Stimulated activated CD4-positive, alpha-beta T cell treated with anti-CD3 and anti-CD28 coated beads, Interleukin-1b, Interleukin-23, amount 100 ng/mL, for 1 hour (primary cell): ENCODE results near the gene CD14.
"Not testable (repeated sequence)": the region's sequence is repeated elsewhere in the genome, so short reads cannot be mapped to it uniquely, and the experiment has no call there.

Experiments used
- DNase-seq, 2 donors: peaks; one replicate each; pipeline ENCODE4 v3.0.0-alpha.2; 2020; ENCODE audit warnings: low read depth in 2 of 2

The CD14 gene

GRCh38 chr5:140635291-140636257 lies 2.6 kb upstream of the CD14 start:
- DNase-seq, result no peak

GRCh38 chr5:140634103-140634502 lies 1.1 kb upstream of the CD14 start:
- DNase-seq, result no peak

- no peak for DNase-seq
These were observed 526 bp upstream of the CD14 start for GRCh38 chr5:140633501-140633900.

GRCh38 chr5:140632366-140633020 lies 482 bp downstream of the CD14 start:
- peak in 1 of 2 donors; percentile 13 for DNase-seq

- no peak for DNase-seq
These were observed 1.1 kb downstream of the CD14 start for GRCh38 chr5:140631831-140632365.

- no peak for DNase-seq
These were observed 1.9 kb downstream of the CD14 start for GRCh38 chr5:140631036-140631417.

- DNase-seq, result no peak
These were observed 2.5 kb downstream of the CD14 start for GRCh38 chr5:140630292-140631035.

GRCh38 chr5:140628711-140629110 lies 4.3 kb downstream of the CD14 start:
- no peak for DNase-seq

GRCh38 chr5:140627972-140628371 lies 5.0 kb downstream of the CD14 start:
- no peak for DNase-seq

GRCh38 chr5:140624886-140625285 lies 8.1 kb downstream of the CD14 start:
- not testable (repeated sequence) for DNase-seq

- not testable (repeated sequence) for DNase-seq
These were observed 9.9 kb downstream of the CD14 start for GRCh38 chr5:140623061-140623460.

- DNase-seq, result no peak
These were observed 10.7 kb downstream of the CD14 start for GRCh38 chr5:140622301-140622700.

GRCh38 chr5:140611020-140611521 lies 21.9 kb downstream of the CD14 start:
- no peak for DNase-seq

- no peak for DNase-seq
These were observed 23.8 kb downstream of the CD14 start for GRCh38 chr5:140609126-140609525.

GRCh38 chr5:140608722-140609121 lies 24.3 kb downstream of the CD14 start:
- no peak for DNase-seq

- DNase-seq, result no peak
These were observed 25.9 kb downstream of the CD14 start for GRCh38 chr5:140607031-140607430.

GRCh38 chr5:140605879-140606278 lies 27.1 kb downstream of the CD14 start:
- no peak for DNase-seq

- DNase-seq, result no peak
These were observed 29.2 kb downstream of the CD14 start for GRCh38 chr5:140603734-140604133.

GRCh38 chr5:140603446-140603698 lies 29.6 kb downstream of the CD14 start:
- not testable (repeated sequence) for DNase-seq

- DNase-seq, result no peak
These were observed 30.8 kb downstream of the CD14 start for GRCh38 chr5:140602147-140602546.

- DNase-seq, result no peak
These were observed 32.9 kb downstream of the CD14 start for GRCh38 chr5:140600096-140600495.

GRCh38 chr5:140598836-140599235 lies 34.1 kb downstream of the CD14 start:
- DNase-seq, result no peak
